Lung (tissue), 12 donors: ENCODE results near the gene COG2. TPM values are rescaled to one million over a fixed set of nuclear protein-coding genes. Genes with fewer than 3 reads are reported as not detected.

ENCODE experiments used
- ATAC-seq: fragments of 200-7000 bp; cut with Tn5 transposase; one replicate; pipeline ENCODE4 v1.9.1; 2020; ENCODE audit warnings: moderate number of reproducible peaks; ENCODE audit not compliant: insufficient read depth, low FRiP score
- DNase-seq, 3 donors: peaks; one replicate each; pipeline ENCODE4 v3.0.0-alpha.2; 2013 to 2017
- H3K27ac ChIP-seq, 2 donors: one replicate each; pipeline ENCODE4 v1.5.1; 2013; ENCODE audit warnings: mild to moderate bottlenecking in 2 of 2, moderate library complexity in 2 of 2, control low read depth in 1 of 2, inconsistent platforms in 1 of 2, low read depth in 1 of 2, low read length in 1 of 2
- H3K27me3 ChIP-seq, 3 donors: one replicate each; pipeline ENCODE4 v1.5.1; 2013; ENCODE audit warnings: low read length in 2 of 3; ENCODE audit not compliant: control insufficient read depth in 3 of 3, insufficient read depth in 3 of 3
- H3K36me3 ChIP-seq, 4 donors: one replicate each; pipeline ENCODE4 v1.5.1; 2013; ENCODE audit warnings: low read length in 4 of 4, mild to moderate bottlenecking in 1 of 4, moderate library complexity in 1 of 4; ENCODE audit not compliant: control insufficient read depth in 4 of 4, insufficient read depth in 4 of 4
- H3K4me1 ChIP-seq, 5 donors: one replicate each; pipeline ENCODE4 v1.5.1; 2013; ENCODE audit warnings: low read length in 5 of 5, mild to moderate bottlenecking in 2 of 5, moderate library complexity in 1 of 5; ENCODE audit not compliant: control insufficient read depth in 5 of 5, insufficient read depth in 5 of 5
- H3K4me3 ChIP-seq: one replicate; pipeline ENCODE4 v1.5.1; 2013; ENCODE audit warnings: mild to moderate bottlenecking, control low read depth, moderate library complexity
- H3K9ac ChIP-seq, 2 donors: one replicate each; pipeline ENCODE4 v1.5.1; 2013; ENCODE audit warnings: low read length in 2 of 2, control low read depth in 1 of 2; ENCODE audit not compliant: insufficient read depth in 1 of 2
- H3K9me3 ChIP-seq, 4 donors: one replicate each; pipeline ENCODE4 v1.5.1; 2013; ENCODE audit warnings: low read length in 3 of 4, mild to moderate bottlenecking in 1 of 4, moderate library complexity in 1 of 4; ENCODE audit not compliant: control insufficient read depth in 4 of 4, insufficient read depth in 3 of 4
- CTCF ChIP-seq: IDR thresholded peaks from 2 replicates; pipeline ENCODE4 v1.5.1; 2012; ENCODE audit warnings: mild to moderate bottlenecking; ENCODE audit errors: control extremely low read depth, extremely low read depth
- WGBS, 2 donors: extraction: QIAGEN DNeasy Blood & Tissue Kit; methylation state at CpG; one replicate each; pipeline ENCODE4 v1.1.7; 2013; 5-methylcytosine and 5-hydroxymethylcytosine counted together
- polyA plus RNA-seq, 2 donors: library from polyadenylated mRNA; stranded (reverse); fragments of 200-250 nt; gene quantifications; one replicate each; pipeline ENCODE4 v1.2.1, GENCODE V29; 2013
- total RNA-seq, 2 donors: library from RNA; depleted of rRNA in 1 of 2; stranded (reverse); fragments of >200 nt in 1 of 2; gene quantifications; one replicate each; pipeline ENCODE4 v1.2.1, GENCODE V29; 2014 to 2021
- donor health status: control.
- donor health status: control.
- donor health status: Bipolar disorder and iron deficiency.
- donor health status: healthy.
- donor health status: DM: yes; HTN: yes; CAD: no.

The COG2 gene
- total and polyA plus RNA-seq, 4 donors: 8.6 to 41.0 (median 17.5) TPM

- DNase-seq: no peak
- no peak for TF ChIP-seq CTCF
- no peak for ATAC-seq
- H3K4me3 ChIP-seq: no peak overlapping the region
- H3K27ac ChIP-seq: no peak overlapping the region
- peaks cover 0 to 4% (median 0%) of the 10 kb centered on the region in 5 donors for H3K4me1 ChIP-seq
- H3K9me3 ChIP-seq: peaks cover 0 to 4% (median 0%) of the 10 kb centered on the region in 4 donors
- H3K27me3 ChIP-seq: peaks cover 0 to 4% (median 0%) of the 10 kb centered on the region in 3 donors
- 77 to 83% methylated on average over 2 of the region's 2 CpGs for WGBS, 2 donors
- no peaks in the 10 kb centered on the region for H3K36me3 ChIP-seq
- no peak overlapping the region for H3K9ac ChIP-seq
Observed at GRCh38 chr1:230595181-230595580, 47.1 kb upstream of the COG2 start.

DNA sequence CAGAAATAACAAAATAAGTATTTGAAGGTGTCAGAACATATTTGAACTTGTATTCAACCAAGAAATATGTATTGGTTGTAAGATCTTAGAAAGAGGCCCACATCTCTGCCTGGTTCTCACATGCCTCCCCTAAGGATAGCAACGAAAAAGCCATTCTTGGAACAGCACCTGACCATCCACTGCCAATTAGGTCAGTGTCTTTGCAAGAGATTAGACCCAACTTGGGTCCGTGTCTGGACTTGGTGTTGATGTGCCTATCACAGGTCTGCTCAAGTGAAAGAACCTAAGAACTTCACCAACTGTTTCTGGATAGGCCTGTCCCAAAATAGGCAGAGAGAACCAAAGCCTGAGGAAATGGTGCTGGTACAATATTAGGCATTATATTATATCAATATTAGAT, 46.0 kb upstream of the COG2 start:
- Histone ChIP-seq H3K9ac (no peak overlapping the region), H3K4me1 (peaks cover 0 to 4% (median 0%) of the 10 kb centered on the region in 5 donors), H3K27ac (no peak overlapping the region), H3K9me3 (peaks cover 0 to 4% (median 0%) of the 10 kb centered on the region in 4 donors), H3K36me3 (no peaks in the 10 kb centered on the region), H3K27me3 (peaks cover 0 to 4% (median 0%) of the 10 kb centered on the region in 3 donors), H3K4me3 (no peak overlapping the region)
- no peak for DNase-seq
- no peak for TF ChIP-seq CTCF
- ATAC-seq: no peak
- 80 to 90% methylated on average over 2 of the region's 2 CpGs for WGBS, 2 donors

- TF ChIP-seq CTCF: no peak
Observed at GRCh38 chr1:230598745-230599144, 43.5 kb upstream of the COG2 start.

More at GRCh38 chr1:230598745-230599144, 43.5 kb upstream of the COG2 start:
- no peaks in the 10 kb centered on the region for H3K36me3 ChIP-seq
- H3K4me1 ChIP-seq: no peaks in the 10 kb centered on the region
- H3K27ac ChIP-seq: no peak overlapping the region
- ATAC-seq (no peak), DNase-seq (no peak)
- no peaks in the 10 kb centered on the region for H3K27me3 ChIP-seq
- peaks cover 0 to 4% (median 0%) of the 10 kb centered on the region in 4 donors for H3K9me3 ChIP-seq
- H3K4me3 ChIP-seq: no peak overlapping the region
- H3K9ac ChIP-seq: no peak overlapping the region
